ENCODE data around the gene MB21D2.

DNA sequence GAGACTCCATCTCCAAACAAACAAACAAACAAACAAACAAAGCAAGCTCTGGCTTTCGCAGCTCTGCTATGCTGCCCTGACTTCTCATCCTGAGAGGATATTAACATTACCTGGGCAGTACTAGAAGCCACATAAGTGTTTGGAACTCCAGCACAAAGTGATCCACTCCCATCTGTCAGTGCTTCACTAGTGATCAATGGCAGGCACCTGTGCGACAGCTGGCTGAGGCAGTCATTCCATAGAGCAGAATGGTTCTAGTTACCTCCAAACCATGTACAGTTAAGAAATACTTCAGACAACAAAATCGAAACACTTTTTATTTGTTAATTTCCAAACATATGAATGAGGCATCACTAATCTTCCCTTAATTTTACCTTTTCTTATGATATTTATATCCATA lies 2.8 kb upstream of the MB21D2 start:
- TF ChIP-seq POLR2A (IDR thresholded peaks at IDR 0.05; ENCODE audit: control extremely low read depth in 1 of 2, low read depth in 2 of 2, low read length in 2 of 2) (no peak), ZNF274 (IDR thresholded peaks at IDR 0.05; ENCODE audit: borderline replicate concordance, extremely low read depth, low read length) (no peak), HDAC2 (IDR thresholded peaks at IDR 0.05; ENCODE audit: borderline replicate concordance in 1 of 2, low read depth in 2 of 2, low read length in 2 of 2) (no peak), KDM1A (IDR thresholded peaks at IDR 0.05; ENCODE audit: borderline replicate concordance, low read length) (no peak), ASH2L (IDR thresholded peaks at IDR 0.05; ENCODE audit: low read length) (no peak), EP300 (IDR thresholded peaks at IDR 0.05; ENCODE audit: borderline replicate concordance in 1 of 2, low read depth in 2 of 2, low read length in 2 of 2) (no peak), TAF1 (IDR thresholded peaks at IDR 0.05; ENCODE audit: low read depth, low read length) (no peak), GABPA (IDR thresholded peaks at IDR 0.05; ENCODE audit: borderline replicate concordance, insufficient read depth, low read length) (no peak)
- TF ChIP-seq, protein P1, sequence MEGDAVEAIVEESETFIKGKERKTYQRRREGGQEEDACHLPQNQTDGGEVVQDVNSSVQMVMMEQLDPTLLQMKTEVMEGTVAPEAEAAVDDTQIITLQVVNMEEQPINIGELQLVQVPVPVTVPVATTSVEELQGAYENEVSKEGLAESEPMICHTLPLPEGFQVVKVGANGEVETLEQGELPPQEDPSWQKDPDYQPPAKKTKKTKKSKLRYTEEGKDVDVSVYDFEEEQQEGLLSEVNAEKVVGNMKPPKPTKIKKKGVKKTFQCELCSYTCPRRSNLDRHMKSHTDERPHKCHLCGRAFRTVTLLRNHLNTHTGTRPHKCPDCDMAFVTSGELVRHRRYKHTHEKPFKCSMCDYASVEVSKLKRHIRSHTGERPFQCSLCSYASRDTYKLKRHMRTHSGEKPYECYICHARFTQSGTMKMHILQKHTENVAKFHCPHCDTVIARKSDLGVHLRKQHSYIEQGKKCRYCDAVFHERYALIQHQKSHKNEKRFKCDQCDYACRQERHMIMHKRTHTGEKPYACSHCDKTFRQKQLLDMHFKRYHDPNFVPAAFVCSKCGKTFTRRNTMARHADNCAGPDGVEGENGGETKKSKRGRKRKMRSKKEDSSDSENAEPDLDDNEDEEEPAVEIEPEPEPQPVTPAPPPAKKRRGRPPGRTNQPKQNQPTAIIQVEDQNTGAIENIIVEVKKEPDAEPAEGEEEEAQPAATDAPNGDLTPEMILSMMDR (IDR thresholded peaks at IDR 0.05; ENCODE audit: control extremely low read depth in 1 of 3, insufficient read depth in 1 of 3, low read depth in 1 of 3, low read length in 3 of 3) = no peak

Data from H1 (cell line).